Subcutaneous adipose tissue (tissue), 4 donors: ENCODE measurements around the gene KMT2D. TPM values are rescaled to one million over a fixed set of nuclear protein-coding genes. Genes with fewer than 3 reads are reported as not detected.

ENCODE experiments used
- total RNA-seq, 4 donors: library from RNA; depleted of rRNA; stranded (reverse); fragments of >200 nt; gene quantifications; one replicate each; pipeline ENCODE4 v1.1.0, GENCODE V29; 2016
- TF ChIP-seq, protein P1 (sequence below): fragments of 450-650 bp; IDR thresholded peaks from one replicate; pipeline ENCODE4 v1.5.1; 2016; ENCODE audit warnings: low read depth, mild to moderate bottlenecking, control low read depth, antibody characterized with exemption, moderate library complexity

Gene KMT2D
- total RNA-seq, 4 donors from 2014 or later, result 27.6 to 92.1 (median 42.9) TPM

DNA sequence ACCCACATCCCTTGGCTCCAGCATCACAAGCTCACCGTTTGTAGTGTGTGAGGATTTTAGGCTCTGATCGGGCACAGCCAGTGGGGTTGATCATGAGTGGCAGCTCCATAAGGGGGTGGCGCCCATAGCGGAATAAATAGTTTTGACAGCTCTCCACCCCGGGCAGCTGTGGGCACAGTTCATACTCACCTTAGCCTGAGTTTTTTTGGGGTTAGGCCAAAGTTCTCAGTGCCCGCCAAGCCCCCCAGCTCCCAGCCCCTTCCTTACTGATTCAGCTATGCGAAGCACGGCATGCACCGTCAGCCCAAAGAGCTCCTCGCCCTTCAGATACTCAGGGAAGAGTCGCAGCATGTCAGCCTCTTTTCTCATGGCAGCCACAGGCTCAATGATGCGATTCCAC is 36.1 kb downstream of the KMT2D start:
- TF ChIP-seq, protein P1, sequence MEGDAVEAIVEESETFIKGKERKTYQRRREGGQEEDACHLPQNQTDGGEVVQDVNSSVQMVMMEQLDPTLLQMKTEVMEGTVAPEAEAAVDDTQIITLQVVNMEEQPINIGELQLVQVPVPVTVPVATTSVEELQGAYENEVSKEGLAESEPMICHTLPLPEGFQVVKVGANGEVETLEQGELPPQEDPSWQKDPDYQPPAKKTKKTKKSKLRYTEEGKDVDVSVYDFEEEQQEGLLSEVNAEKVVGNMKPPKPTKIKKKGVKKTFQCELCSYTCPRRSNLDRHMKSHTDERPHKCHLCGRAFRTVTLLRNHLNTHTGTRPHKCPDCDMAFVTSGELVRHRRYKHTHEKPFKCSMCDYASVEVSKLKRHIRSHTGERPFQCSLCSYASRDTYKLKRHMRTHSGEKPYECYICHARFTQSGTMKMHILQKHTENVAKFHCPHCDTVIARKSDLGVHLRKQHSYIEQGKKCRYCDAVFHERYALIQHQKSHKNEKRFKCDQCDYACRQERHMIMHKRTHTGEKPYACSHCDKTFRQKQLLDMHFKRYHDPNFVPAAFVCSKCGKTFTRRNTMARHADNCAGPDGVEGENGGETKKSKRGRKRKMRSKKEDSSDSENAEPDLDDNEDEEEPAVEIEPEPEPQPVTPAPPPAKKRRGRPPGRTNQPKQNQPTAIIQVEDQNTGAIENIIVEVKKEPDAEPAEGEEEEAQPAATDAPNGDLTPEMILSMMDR, result no peak

- TF ChIP-seq, protein P1, result no peak
Measured at GRCh38 chr12:49023812-49024211, 36.8 kb downstream of the KMT2D start.

DNA sequence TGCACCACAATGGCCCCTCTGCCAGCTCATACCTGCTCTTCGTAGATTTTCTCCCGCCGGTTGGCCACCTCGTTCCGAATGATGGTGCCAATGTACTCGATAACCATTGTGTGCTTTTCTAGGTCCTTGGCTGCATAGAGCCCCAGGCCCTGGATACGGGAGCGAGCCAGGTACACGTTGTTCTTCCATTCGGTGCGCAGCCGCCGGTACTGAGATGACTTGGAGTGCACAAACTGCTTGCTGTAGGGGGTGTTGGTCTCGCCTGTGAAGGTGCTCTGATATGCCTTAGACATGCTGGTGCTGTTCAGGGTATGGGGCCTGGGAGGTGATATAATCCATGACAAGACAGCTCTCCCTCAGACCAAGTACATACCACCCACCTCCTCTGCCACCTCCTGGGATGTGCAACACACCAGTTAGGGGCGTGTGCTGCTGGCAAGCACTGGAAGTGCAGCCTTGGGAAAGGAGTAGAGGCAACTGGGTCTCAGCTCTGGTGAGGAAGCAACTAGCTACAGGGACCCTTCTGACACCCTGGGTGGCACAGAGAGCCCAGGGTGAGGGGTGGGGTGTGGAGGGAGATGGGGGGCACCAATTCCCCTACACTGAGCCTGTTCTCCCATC is 37.9 kb downstream of the KMT2D start:
- TF ChIP-seq, protein P1, result no peak

DNA sequence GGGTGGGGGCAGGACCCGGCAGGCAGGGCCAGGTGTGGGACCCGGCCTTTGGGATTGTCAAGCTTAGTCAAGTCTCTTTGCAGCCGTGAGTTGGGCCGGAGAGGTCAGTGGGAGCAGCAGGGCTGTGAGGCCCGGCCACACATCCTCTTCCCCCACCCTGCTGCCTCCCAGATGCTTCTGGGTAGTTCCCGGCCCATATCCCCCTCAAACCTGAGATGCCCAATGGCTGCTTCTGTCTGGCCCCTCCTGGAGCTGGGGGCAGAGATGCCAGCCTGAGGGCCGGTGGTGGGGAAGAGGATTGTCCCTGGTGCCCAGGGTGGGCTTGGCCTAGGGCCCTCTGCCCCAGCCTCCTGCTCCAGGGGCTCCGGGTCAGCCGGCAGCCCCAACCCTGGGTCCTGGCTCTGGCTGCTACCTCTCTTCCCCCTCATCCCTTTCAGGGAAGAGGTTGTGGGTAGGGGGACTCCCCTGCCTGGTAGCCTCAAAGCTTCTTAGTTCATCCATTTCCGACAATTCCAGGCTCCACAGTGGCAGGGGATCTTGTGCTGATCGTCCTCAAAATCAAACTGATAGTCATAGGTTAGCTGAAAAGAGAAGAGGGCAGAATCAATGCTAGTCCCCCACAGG is 39.2 kb downstream of the KMT2D start:
- TF ChIP-seq, protein P1, result no peak

- TF ChIP-seq, protein P1, result no peak
Measured at GRCh38 chr12:49020441-49020840, 40.2 kb downstream of the KMT2D start.

DNA sequence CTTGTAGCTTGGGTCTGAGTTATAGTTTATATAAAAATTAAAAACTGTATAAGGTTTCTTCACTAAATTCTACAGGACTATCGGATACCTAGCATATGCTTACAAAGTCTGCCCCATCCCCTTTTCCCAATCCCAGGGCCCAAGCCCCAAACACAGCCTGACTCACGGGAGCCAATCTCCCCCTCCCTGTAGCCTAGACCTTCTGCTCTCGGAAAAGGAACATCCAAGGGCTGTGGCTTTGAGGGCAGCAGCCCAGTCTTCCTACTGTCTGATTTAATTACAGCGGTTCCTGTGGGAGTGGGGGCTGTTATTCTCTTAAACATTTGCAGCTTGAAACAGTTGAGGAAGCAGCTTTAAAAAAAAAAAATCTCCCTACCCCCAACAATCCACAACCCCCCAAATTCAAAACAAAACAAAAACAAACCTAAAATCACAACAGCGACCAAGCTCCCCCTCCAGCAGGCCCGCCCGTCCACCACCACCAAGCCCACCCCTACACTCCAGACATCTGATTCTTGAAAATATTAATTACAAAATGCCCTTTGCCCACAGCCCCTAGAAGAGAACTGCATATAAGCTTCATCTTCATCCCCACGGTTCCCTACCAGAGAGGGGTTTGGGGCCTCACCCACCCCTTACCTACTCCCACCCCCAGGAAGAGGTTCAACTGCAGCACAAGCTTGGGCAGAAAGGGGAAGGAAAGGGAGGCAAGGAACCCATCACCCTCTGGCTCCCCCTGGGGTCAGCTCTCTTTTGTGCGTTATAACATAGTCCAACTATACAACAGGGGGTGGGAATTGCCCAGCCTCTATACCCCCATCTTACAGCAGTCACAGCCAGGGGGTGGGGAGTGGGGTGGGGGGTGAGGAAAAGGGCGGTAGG is 40.9 kb downstream of the KMT2D start:
- TF ChIP-seq, protein P1, result no peak

DNA sequence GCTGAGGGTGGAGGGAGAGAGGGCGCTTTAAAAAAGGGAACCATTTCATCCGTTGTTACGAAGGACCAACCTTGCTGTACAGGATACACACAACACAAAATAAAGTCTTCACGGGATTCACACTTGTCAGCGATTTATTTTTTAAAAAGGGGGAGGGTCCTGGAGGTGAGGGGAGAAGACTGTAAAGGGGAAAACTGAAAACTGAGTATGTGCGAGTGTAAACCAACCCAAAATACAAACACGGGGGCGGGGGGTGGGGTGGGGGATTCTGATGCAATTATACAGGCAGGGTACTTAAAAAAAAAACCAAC is 41.5 kb downstream of the KMT2D start:
- TF ChIP-seq, protein P1, result no peak
